CD4-positive, alpha-beta T cell treated with Interleukin-15 for 4 hours (primary cell): ENCODE results near the gene POLR1H.
"Not testable (repeated sequence)": the region's sequence is repeated elsewhere in the genome, so short reads cannot be mapped to it uniquely, and the experiment has no call there.

Experiments used
- DNase-seq: peaks from one replicate; pipeline ENCODE4 v3.0.0-alpha.2; 2020; ENCODE audit warnings: low spot score

The POLR1H gene, protein sequence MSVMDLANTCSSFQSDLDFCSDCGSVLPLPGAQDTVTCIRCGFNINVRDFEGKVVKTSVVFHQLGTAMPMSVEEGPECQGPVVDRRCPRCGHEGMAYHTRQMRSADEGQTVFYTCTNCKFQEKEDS

DNA sequence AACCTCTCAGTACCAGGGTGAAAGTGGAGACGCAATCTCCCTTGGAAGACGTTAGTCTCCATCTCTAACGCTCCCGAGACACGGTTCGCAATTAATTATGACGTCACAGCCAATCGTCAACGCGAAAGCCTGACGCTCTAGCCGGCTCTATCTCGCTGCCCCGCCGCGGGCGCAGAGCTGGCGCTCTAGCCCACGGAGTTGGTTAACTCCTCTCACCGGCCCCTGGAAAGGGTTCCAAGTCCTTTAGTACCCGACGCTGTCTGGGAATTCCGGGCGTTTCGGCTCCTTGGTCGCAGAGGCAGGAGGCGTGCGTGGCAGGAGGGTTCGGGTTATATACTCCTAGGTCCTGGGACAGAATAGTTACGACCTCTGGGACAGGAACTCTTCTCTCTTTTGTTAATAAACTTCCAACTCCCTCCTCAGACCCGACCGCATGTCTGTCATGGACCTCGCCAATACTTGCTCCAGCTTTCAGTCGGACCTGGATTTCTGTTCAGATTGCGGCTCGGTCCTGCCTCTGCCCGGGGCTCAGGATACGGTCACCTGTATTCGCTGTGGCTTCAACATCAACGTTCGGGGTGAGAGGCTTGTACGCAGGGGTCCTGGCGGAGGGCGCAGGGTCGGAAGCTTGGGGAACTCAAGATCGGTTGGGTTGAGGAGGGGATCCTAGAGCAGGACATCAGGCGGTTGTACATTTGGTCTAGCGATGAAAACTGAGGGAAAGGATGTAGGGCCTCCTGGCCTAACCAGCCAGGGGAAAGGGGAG is at the start of gene POLR1H:
POLR1H (plus strand) TSS at position 174 of the 766 bp plus-strand sequence; CDS start at position 434, 260 bp downstream.
- DNase-seq: peak; percentile 93

DNA sequence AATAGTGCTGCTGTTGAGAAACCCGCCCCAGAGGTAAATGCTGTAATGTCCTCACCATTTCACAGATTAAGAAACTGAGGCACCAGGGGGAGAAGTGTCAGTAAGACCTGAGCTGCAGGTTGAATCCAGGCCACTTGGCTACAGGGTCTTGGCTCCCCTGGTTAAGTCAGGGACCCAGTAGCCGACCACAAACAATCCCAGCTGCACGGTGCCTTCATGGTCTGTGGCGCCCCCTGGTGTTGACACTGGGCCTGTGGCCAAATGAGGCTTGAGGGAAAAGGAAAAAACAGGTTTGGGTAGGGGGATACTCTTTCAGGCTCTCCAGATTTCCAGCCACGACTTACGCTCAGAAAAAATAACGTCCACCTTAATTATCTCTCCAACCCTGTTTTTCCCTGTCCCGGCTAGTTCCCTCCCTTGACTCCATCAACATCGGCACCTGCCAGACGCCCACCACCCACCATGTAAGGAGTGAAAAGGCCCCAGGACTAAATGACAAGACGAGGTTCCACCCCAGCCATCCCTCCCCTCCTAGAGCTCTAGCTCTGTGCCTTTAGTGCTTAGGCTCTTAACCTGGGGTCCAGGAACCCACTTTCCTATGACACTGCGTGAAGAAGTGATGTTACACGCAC is 47.7 kb upstream of the POLR1H start:
- DNase-seq: peak; percentile 16

DNA sequence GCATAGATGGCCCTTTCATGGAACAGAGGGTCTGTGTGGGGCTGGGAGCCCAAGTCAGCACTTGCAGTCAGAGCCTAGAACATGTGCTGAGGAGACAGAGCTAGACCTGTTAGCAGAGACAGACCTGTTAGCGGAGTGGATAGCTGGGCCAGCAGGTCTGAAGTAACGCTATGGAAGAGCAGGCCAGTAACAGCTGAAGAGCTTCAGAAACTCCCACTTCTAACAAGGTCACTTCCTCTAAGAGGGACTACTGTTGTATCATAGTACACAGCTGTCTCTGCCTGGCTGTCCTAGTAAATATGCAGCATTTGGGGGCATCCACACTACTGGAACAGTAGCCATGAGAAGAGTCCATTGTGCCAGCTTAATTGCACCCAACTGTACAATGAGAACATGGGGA is 41.2 kb upstream of the POLR1H start:
- DNase-seq: no peak

DNA sequence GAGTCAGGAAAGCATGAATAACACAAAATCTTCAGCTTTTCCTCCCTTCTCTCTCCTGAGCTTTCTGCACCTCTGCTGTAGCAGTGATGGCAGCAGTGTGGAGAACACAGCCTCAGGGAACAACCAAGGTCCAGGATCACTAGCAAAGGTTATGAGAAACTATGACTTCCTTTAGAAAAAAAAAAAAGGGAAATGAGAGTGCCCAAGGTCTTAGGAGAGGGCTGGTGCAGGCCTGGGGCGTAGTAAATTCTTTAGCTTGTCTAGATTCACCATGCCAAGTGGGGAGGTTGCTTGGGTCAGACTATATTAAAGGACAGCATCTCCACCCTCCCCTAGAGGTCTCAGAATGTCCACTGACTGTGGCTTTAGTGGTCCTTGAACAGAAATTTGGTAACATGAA is 40.4 kb upstream of the POLR1H start:
- DNase-seq: no peak

DNA sequence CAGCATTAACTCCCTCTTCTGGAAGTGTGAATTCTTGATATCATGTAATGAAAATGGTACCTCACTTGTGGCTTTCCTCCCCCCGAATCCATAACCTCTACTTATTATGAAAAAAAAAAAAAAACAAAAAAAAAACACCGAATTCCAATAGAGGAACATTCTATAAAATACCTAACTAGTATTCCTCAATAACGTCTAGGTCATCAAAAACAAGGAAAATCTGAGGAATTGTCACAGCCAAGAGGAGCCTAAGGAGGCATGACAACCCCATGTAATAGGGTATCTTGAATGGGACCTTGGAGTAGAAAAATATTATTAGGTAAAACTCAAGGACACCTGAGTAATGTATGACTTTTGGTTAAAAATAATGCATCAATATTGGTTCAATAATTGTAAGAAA is 38.9 kb upstream of the POLR1H start:
- no peak for DNase-seq

DNA sequence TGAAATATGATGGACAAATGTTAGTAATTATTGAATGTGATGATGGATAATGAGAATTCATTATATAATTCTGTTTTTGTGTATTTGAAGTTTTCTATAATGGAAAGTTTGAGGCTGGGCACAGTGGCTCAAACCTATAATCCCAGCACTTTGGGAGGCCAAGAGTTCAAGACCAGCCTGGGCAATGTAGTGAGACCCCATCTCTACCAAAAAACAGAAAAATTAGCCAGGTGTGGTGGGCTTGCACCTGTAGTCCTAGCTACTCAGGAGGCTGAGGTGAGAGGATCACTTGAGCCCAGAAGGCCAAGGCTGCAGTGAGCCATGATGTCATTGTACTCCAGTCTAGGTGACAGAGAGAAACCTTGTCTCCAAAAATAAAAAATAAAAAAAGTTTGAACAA is 38.4 kb upstream of the POLR1H start:
- not testable (repeated sequence) for DNase-seq

DNA sequence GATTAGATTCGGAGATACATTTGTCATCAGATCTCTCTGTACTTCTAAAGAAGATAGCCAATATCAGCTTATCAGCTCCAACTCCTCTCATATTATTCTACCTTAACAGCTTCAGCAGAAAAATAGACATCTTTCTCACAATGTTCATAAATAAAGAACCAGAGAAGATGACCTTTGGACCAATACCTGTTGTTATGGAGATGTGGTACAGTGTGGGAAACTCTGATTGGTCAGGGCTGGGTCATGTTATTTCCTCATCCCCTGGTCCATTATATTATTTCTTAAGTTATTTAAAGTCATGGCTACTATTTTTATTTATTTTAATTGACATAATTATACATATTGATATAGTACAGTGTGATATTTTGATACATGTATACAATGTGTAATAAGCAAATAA is 35.9 kb upstream of the POLR1H start:
- no peak for DNase-seq

DNA sequence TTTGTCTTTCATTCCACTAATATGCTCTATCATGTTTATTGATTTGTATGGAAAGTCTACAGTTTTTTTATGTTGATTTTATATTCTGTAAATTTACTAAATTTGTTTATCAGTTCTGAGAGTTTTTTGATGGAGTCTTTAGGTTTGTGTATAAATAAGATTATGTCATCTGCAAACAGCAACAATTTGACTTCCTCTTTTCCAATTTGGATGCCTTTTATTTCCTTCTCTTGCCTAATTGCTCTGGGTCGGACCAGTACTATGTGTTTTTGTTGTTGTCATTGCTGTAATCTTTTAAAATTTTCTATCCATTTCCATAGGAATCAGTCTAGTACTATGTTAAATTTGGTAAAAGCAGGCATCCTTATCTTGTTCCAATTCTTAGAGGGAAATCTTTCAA is 31.5 kb upstream of the POLR1H start:
- no peak for DNase-seq

DNA sequence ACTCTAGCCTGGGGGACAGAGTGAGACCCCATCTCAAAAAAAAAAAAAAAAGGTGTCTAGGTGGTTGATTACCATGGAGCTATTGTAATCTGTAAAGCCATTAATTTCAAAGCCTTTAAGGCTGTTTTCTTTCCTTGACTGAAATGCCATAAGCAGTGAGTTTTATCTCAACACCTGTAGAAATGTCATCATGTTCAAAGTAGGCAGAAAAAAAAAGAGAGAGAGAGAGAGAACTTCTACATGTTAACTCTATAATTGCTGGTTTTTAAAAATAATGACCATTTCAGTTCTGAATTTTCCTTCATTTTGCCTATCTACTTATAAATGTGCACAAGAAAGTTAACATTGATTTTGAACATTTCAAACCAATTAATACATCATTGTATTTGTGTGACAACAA is 29.7 kb upstream of the POLR1H start:
- no peak for DNase-seq

DNA sequence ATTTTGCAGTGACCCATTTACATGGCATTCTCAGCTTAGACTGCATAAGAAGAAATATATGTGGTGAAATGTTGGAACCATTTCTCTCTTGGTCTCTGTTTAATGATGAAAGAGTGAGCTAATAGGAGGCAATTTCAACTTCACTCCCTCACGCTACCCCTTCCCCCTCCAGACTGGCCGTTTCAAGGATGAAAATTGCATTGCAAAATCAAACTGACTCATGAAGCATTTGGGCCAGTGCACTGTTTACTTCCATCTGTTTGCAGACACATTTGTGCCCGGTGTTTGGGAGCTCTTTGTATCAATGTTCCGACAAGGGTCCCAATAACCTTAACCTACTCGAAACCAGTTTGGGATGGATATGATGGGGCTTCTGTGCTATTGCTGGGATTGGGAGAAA is 27.6 kb upstream of the POLR1H start:
- DNase-seq: not testable (repeated sequence)

DNA sequence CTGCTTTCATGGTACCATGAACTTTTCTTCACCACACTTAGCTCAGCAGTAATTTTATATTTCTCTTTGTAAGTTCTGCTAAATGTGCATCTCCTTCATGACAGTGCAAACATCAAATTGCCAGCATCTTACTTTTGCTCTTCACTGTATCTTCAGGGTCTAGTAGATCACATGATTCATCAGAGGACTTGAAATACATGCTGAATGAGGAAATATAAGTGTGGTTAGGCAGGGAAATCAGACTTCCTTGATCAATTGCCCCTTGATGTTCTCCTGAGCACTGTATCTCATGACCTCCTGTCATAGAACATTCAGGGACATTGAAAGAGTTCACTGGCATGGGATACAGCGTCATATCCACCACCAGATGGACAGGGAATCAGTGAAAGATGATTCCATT is 25.3 kb upstream of the POLR1H start:
- DNase-seq: no peak

DNA sequence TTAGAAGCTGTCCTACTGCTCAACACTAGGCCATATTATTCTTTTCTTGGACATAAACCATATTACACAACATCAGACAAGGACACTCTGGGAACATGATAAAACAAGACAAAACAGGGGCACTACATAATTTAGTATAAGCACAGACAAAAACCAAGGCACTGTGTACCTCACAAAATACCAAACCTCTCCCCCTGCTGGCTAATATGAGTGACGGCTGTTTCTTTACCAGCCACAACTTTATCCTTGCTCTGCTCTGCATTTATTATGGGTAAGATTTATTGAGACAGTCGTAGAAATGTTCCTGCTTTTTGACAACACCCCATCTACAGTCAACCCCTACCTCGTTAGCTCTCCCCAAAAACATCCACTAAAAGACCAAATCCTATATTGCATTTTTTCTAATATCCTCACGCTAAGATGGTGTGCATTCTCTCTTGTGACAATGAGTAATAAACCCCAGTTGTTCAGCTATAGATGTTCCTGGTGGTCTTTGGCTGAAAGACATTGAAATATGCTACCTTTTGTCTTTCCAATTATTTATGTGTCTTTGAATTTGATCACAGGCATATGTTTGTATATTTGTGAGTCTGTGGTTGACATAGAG is 23.8 kb upstream of the POLR1H start:
- DNase-seq: no peak

DNA sequence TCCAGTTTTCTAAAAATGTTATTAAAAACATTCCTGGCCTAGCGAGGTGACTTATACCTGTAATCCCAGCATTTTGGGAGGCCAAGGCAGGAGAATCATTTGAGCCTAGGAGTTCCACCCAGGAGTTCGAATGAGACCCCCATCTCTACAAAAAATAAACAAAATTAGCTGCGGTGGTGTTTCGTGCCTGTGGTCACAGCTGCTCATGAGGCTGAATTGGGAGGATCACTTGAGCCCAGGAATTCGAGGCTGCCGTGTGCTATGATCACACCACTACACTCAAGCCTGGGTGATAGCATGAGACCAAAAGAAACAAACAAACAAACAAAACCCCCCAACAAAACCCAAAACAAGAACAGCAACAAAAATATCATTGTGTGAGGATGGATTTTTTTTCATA is 19.8 kb upstream of the POLR1H start:
- DNase-seq: no peak

DNA sequence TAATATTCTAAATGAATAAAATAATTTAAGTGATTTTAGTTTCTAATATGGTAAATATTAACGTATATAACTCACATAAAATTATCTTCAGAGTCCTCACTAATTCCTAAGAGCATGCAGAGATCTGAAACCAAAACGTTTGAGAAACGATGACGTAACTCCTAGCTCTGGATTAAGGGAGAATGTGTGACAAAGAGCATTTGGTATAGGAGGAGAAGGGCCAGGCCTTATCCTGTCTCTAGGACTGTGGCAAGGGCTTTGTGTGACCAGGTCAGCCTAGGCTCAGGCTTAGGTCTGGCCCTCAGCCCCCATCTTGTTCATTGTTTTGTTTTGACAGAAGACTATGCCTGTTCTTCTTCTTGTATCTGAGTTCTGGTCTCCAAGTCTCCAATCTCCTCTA is 19.2 kb upstream of the POLR1H start:
- no peak for DNase-seq

DNA sequence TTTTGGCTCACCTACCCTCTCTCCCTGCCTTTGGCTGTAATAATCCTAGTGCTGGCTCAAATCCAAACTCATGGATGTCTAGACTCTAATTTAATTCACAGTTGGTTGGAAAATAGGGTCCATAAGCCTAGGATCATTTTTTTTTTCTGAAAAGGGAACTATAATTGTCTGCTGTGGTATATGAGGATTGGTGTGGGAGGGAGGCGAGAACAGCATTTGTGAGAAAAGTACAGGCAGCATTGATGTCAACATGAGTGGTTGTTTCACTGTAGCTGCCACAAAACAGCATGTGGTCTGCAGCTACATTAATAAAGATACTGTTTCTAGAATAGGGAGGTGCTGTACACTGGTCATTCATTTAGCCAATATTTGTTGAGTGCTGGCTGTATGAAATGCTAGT is 18.6 kb upstream of the POLR1H start:
- DNase-seq: no peak

DNA sequence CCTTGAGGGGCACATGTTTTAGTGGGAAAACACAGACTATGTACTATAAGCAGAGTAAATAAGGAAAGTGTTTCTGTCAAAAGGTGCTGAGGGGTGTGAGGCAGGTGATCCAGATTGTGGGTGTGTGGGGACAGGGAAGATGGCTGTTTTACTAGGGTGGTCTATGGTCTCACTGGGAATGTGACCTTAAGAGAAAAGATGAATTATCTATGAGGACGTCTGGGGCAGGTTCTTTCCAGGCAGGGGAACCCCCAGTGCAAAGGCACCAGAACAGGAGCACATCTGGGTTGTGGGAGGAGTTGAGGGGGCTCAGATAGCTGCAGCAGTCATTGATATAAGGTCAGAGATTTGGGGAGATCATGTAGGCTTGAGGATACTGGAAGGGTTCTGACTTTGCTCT is 18.2 kb upstream of the POLR1H start:
- DNase-seq: no peak

DNA sequence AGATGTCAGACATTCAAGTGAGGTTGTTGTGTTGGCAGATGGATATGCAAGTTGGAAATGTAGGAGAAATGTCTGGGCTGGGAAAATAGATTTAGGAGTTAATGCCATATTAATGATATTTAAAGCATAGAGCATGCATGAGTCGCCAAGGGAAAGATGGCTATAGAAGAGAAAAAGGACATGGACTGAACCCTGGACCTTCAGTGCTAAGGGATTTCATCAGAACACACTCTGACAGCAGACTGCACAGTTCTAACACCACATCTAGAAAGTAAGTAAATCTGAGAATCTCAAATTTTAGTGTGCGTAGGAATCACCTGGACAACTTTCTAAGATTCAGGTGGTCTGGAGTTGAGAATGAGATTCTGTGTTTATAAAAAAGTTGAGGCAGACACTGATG is 17.3 kb upstream of the POLR1H start:
- DNase-seq: no peak

DNA sequence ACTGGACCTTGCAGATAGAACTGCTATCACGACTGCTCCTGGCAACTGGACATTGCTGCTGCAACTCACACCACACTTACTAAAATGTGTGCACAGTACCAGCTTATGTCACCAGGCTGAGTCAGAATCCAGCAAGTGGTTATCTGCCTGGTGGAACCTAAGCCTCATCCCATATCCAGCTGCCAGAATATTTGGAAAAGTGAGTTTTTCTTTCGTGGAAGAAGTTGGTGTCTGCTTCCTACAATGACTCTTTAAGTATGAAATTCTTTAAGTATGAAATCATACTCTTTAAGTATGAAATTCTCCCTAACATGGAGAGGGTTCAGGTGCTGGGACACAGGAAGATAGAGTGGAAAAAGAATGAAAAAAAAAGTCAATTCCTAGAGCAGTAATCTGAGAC is 16.4 kb upstream of the POLR1H start:
- no peak for DNase-seq

DNA sequence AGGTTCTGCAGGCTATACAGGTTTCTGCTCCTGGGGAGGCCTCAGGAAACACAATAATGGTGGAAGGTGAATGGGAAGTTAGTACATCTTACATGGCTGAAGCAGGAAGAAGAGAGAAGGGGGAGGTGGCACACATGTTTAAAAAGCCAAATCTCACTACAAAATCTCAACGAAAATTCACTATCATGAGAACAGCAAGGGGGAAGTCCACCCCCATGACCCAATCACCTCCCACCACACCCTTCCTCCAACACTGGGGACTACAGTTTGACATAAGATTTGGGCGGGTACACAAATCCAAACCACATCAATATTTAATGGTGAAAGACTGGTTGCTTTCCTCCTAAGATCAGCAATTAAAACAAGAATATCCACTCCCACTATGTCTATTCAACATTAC is 13.8 kb upstream of the POLR1H start:
- no peak for DNase-seq

DNA sequence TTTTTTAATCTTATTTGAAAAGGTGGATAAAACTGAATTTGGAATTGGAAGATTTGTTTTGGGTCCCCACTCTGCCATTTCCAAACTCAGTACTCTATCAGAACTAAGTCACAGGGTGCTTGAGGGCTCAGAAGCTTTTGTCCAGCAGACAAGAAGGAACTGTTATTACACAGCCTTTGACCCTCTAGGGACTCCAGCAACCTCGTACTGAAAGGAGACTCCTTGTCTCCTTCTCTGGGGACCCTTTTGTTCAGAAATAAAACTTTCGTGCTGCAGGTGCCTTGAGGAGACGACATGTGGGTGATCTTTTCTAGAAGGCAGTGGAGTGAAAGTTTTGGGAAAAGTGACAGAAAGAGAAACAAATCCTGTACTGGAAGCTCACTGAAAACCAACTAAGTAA is 7.4 kb upstream of the POLR1H start:
- no peak for DNase-seq

DNA sequence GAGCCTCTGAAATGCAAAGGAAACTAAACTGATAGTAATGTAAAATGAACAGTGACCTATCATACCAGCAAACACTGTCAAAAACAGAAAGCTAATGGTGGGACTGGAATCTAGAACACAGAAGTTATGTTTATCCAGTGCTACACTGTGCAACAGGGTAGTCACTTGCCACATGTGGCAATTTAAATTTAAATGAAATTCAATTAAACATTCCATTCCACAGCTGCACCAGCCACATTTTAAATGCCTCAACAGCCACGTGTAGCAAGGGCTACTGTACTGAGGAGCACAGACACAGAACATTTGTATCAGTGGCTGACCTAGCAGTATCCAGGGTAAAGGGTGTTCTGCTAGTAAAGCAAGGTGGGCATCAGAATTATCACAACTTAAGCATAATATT is 5.6 kb upstream of the POLR1H start:
- DNase-seq: no peak

DNA sequence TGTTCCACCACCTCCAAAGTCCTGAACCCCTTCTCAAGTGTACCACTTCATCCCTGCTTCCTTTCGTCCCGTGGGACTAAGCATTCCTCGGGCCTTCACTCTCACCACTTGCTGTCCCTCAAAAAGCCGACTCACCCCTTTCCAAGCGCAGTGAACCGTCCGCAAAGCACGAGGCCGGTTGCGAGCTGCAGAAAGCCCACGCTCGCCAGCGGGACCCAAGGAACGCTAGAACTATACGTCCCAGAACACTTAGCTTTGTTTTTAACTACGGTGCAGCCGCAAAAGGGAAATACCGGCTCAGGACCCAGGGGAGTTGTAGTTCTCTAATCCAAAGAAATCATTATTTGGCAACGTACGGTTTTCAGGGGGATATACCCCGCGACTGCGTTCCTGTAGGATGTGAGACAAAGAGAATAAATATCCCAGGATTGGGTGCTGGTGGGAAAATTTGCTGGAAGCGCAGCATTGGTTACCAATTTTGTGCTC is 416 bp upstream of the POLR1H start:
- no peak for DNase-seq

DNA sequence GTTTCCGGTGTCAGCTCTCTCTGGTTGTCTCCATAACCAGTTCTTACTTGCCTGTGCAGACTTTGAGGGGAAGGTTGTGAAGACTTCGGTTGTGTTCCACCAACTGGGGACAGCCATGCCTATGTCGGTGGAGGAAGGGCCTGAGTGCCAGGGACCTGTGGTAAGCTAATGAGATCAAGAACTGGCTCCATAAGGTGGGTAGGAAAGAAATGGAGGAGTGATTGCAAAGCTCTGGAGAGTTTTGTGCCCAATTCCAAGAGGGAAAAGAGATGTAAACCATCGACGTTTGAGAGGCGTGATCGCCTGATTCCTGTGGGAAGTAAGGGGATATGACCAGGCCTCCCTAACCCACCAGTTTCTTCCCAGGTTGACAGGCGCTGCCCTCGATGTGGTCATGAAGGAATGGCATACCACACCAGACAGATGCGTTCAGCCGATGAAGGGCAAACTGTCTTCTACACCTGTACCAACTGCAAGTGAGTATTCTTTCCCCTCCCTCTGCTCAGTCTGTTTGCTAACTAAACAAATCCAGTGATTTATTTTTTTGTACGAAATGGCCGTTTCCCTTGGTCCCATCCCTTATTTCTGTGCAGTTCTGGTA is 893 bp downstream of the POLR1H start:
- no peak for DNase-seq
